RPMI7951 (cell line): ENCODE results near the gene CHCHD5. TPM values are rescaled to one million over a fixed set of nuclear protein-coding genes. Genes with fewer than 3 reads are reported as not detected.
A peak's percentile ranks its signal among the peaks of the same experiment; 100 is the strongest.
"Not testable (repeated sequence)": the region's sequence is repeated elsewhere in the genome, so short reads cannot be mapped to it uniquely, and the experiment has no call there.

Source experiments
- DNase-seq: peaks from one replicate; pipeline ENCODE4 v3.0.0-alpha.2; 2012; ENCODE audit warnings: low read depth
- total RNA-seq: library from RNA; depleted of rRNA; stranded (reverse); fragments of >200 nt; shearing (Covaris generic); gene quantifications from 2 replicates; pipeline ENCODE4 v1.2.3, GENCODE V29; 2014; rRNA removed

Gene CHCHD5
- total RNA-seq: 31.6 and 32.2 TPM in 2 replicates

- peak; percentile 97 for DNase-seq
Observed at GRCh38 chr2:112584134-112584890, at the start of gene CHCHD5. CHCHD5 (plus strand) TSS chr2:112584609; CDS start chr2:112584648, 39 bp downstream.

- DNase-seq: no peak
Observed at GRCh38 chr2:112534826-112535225, 49.6 kb upstream of the CHCHD5 start.

GRCh38 chr2:112536665-112537064, 47.7 kb upstream of the CHCHD5 start:
- not testable (repeated sequence) for DNase-seq

- no peak for DNase-seq
Observed at GRCh38 chr2:112539306-112539705, 45.1 kb upstream of the CHCHD5 start.

- DNase-seq: no peak
Observed at GRCh38 chr2:112540906-112541305, 43.5 kb upstream of the CHCHD5 start.

- peak; percentile 76 for DNase-seq
Observed at GRCh38 chr2:112541315-112542122, 42.9 kb upstream of the CHCHD5 start.

- DNase-seq: peak; percentile 83
Observed at GRCh38 chr2:112542123-112542983, 42.1 kb upstream of the CHCHD5 start, which contains the start of gene POLR1B. POLR1B (plus strand) TSS chr2:112542465; CDS start chr2:112542495, 30 bp downstream.

- peak; percentile 21 for DNase-seq
Observed at GRCh38 chr2:112542984-112543661, 41.3 kb upstream of the CHCHD5 start.

GRCh38 chr2:112547333-112547732, 37.1 kb upstream of the CHCHD5 start:
- no peak for DNase-seq

- DNase-seq: no peak
Observed at GRCh38 chr2:112548980-112549379, 35.4 kb upstream of the CHCHD5 start.

GRCh38 chr2:112566104-112566503, 18.3 kb upstream of the CHCHD5 start:
- DNase-seq: no peak

- DNase-seq: not testable (repeated sequence)
Observed at GRCh38 chr2:112566508-112566907, 17.9 kb upstream of the CHCHD5 start.

- DNase-seq: no peak
Observed at GRCh38 chr2:112572005-112572404, 12.4 kb upstream of the CHCHD5 start.

GRCh38 chr2:112577756-112578155, 6.7 kb upstream of the CHCHD5 start:
- peak; percentile 11 for DNase-seq

- peak; percentile 83 for DNase-seq
Observed at GRCh38 chr2:112579241-112579640, 5.2 kb upstream of the CHCHD5 start.

- DNase-seq: no peak
Observed at GRCh38 chr2:112580084-112580483, 4.3 kb upstream of the CHCHD5 start.

GRCh38 chr2:112582314-112582746, 2.1 kb upstream of the CHCHD5 start:
- DNase-seq: peak; percentile 75

- peak; percentile 65 for DNase-seq
Observed at GRCh38 chr2:112583497-112584133, 794 bp upstream of the CHCHD5 start.

GRCh38 chr2:112584891-112585250, 462 bp downstream of the CHCHD5 start:
- DNase-seq: no peak

- no peak for DNase-seq
Observed at GRCh38 chr2:112585400-112585799, 991 bp downstream of the CHCHD5 start.
